CD4-positive, alpha-beta T cell treated with Interleukin-2 at 100 ng/mL for 4 hours (primary cell): ENCODE results near the gene MFF.
"Not testable (repeated sequence)": the region's sequence is repeated elsewhere in the genome, so short reads cannot be mapped to it uniquely, and the experiment has no call there.

Source experiments
- DNase-seq: peaks from one replicate; pipeline ENCODE4 v3.0.0-alpha.2; 2020; ENCODE audit warnings: low spot score

Gene MFF

DNA sequence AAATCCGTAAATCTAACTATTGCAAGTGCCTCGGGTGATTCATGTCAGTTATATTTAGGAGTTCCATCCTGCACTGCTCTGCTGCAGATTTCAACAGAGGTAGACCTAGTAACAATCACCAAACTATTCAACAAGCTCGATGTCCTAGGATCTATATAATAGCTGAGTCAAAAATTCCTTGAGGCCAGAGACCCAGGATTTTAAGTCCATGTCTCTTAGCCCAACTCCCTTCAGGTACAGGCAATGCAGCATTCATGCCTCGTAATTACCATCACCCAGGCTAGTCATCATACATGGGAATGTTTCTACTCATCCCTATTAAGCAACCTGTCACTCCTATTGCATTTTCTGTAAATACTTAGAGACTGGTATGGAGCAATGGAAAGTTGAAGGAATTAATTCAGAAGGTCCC lies 53.3 kb downstream of the MFF start:
- DNase-seq: no peak

DNA sequence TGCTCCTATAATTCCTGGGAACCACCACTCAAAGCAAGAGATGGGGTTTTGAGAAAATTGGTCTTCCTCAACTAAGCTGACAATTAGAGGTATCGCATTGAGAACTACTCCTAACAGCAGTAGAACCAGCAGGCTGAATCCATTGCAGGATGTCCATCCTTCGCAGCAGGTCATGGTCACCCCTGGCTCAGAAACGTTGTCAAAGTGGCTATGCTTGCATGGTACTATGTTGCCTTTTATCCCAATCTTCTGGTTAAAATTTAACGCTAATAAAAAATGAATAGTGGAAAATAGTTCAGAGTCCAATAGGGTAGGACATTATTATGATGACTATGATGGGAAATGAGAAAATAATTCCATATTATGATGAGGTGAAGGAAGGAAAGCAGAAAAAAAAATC lies 54.0 kb downstream of the MFF start, which contains the start of gene TM4SF20:
Gene TM4SF20, minus strand, starts transcription at position 212 of the 400 bp plus-strand sequence. Its CDS starts 38 bp downstream, at position 174.
- DNase-seq: no peak

DNA sequence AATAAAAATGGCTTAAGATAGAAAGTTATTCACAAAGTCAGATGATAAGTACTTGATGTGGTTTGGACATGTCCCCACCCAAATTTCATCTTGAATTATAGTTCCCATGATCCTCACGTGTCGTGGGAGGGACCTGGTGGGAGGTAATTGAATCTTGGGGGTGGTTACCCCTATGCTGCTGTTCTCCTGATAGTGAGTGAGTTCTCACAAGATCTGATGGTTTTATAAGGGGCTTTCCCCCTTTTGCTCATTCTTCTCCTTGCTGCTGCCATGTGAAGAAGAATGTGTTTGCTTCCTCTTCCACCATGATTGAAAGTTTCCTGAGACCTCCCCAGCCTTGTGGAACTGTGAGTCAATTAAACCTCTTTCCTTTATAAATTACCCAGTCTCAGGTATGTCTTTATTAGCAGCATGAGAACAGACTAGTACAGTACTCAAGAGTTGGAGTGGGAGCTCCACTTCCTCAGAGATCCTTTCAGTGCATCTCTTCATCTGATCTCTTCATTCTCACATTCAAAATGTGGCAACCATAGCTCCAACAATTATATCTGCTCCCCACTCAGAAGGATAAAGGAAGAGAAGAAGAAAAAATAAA lies 57.3 kb downstream of the MFF start:
- DNase-seq: not testable (repeated sequence)

DNA sequence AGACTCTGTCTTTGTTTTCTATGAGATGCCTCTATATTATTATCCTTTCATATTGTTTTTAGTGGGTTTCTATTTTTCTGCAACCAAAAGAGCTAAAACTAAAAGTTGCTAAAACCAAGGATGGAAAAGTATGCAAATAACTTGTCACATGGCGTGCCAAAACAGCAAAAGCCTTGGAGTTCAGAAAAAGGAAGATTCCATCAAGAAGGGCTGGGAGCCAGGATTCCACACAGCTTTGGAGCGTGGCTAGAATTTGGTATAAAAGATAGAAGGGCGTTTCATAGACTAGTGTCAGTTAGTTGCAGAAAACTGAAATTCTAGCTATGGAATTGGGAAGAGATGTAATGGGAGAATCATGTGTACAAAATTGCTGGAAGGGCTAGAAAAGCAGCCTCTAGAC lies 58.6 kb downstream of the MFF start:
- no peak for DNase-seq

DNA sequence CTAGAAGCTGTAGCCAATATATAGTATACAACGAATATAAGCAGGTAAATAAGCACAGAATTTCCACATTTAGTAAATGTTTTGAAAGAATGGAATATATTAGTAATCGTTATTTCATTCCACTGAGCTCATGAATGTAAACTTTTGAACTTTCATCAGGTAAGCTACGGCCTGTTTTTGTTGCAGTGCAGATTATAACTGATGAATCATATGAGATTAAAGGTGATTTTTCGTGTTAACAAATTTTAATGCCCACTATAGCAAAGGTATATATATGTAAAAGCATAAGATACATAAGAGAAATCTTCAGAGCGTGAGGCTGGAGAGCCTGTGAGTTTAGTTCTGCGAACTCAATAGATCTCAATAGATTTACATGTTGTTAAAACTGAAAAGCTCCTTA lies 61.6 kb downstream of the MFF start:
- DNase-seq: no peak

DNA sequence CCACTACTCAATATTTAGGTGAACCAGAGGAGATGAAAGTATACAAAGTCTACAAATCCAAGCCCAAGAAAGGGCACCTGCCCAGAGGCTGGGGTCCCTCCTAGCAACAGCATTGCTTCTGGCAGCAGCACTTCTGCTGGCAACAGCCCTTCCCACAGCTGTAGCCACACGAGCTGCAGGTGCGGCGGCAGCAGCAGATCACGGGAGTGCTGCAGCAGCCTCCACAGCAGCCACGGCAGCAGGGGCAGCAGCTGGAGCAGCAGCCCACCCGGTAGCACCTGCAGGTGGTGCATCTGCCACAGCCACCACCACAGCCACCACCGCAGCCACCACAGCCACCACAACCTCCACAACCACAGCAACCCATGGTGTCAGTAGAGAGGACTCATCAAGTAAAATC lies 62.5 kb downstream of the MFF start, which contains the start of gene SCYGR1:
Gene SCYGR1, minus strand, starts transcription at position 367 of the 400 bp plus-strand sequence. Its CDS starts 0 bp downstream, at position 367.
- not testable (repeated sequence) for DNase-seq

DNA sequence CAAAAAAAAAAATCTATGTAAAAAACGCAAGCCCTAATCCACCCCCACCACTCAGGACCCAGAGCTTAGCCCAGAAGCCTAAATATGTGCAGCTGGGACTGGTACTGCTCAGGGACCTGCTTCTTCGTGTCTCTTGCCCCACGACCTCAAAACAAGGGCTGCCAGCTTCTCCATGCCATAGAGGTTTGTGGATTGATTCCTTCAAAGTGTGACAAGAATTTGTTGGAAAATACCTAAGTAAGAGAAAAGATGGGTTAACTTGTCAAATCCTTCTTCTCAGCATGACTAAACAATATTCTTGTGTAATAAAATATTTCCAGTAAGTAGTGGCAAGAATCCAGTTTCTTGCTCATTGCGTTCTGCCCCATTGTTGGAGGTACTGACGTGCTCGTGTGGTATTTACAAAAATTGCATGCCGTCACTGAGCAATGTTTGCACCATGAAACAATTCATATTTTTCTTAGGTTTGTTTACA lies 63.5 kb downstream of the MFF start:
- no peak for DNase-seq

DNA sequence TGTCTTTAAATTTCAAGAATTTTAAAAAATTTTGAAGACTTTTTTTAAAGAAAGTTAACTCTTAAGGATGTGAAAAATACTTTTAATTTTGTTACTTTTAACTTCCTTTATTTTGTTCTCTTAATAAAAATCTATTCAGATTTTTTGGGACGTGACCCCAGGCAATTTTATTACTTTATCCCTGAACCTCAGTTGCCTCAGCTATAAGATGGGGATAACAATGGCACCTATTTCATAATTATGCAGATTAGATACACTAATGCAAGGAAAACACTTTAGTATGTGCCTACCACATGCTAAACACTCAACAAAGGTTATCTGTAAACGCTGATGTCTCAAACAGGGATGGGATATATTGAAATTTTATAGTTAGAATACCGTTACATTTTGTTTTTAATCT lies 64.2 kb downstream of the MFF start:
- DNase-seq: no peak

DNA sequence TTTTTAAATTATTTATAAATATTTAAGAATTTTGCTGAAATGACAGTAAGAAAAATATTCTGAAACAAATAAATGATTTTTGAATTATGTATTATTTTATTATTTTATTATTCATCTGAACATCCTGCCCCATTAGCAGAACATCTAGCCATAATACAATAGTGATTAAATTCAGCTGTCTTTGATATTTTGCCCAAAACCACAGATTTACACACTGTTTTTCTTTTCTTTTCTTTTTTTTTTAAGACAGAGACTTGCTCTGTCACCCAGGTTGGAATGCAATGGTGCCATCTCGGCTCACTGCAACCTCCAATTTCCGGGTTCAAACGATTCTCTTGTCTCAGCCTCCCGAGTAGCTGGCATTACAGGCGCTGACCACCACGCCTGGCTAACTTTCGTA lies 64.6 kb downstream of the MFF start:
- DNase-seq: no peak

DNA sequence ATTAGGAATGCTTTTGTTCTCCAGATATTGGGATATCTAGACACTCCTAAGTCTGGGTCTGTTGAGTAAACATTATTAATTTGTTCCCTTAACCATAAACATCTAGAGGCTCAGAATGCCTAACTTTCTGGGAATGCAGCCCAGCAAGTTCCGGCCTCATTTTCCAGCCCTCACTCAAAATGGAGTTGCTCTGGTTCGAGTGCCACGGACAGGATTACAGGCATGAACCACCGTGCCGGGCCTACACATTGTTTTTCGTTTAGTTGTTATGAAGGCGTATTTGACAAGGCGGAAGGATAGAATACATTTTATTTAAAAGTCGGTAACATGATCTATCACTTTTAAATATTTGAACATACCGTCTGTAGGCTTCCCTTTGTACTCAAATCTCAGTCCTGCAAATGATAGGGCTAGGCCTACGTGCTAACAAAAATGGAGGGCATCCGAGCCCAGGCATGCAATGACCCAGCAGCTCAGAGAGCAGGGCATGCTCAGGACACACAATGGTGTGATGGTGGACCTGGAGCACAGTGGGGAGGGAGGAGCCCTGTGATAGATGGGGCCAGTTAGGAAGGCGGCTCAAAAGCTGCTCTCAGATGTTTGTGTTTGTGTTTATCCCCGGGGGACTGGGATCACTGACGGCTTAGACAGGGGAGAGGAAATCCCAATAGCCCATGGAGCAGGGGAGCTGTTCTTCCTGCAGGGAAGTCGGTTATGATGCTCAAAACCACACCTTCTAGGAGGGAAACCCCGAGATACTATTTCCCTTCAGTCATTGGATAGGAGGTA lies 65.6 kb downstream of the MFF start:
- no peak for DNase-seq

DNA sequence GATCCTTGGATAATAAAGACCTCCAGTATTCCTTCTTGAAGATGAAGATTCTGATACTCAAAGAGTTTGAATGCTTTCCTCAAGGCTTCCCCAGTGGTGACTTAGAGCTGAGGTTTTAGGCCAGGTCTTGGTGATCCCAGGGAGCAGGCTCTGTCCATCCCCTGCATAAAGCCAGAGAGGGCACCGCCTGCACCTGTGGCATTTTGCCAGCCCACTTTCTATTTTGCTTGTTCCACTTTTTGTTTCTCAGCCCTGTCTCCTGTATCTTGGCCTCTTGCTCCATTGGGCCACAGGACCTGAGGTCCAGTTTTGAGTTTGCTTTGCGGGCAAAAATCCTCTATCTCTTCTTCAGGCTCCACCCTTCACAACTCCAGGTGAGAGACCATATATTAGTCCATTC lies 69.3 kb downstream of the MFF start:
- DNase-seq: no peak

DNA sequence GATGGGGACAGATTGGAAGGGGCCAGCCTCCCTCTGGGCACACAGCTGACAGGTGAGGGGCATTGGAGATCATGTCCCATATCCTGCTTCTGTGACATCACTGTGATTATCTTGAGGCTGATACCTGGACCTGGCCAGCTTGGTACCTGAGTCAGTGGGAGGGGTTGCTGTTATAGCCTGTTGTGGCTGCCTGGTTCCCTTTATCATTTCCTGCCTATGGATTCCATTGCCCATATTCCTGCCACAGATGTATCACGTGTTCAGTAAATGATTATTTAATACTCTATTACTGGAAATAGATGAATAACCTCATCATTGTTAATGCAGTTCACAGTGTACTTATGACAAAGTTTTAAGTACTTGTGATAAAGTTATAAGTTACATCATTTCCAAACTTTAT lies 70.5 kb downstream of the MFF start:
- DNase-seq: no peak

DNA sequence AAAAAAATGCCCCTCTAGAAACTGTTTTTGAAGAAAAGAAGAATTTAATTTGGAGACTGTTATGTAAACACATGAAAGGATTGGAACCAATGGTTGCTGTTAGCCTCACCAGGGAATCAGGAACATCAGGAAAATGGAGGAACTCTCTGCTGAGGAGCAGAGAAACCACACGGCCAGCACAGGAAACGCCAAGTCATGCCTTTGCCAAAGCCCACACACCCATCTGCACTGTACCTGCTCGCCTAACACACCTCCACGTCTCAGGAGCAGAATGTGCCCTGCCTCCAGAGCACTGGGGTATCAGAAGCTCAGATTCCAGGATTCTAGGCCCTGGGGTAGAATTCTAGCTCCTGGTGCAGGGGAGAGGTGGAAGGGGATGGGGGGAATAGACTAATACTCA lies 72.5 kb downstream of the MFF start:
- DNase-seq: no peak

DNA sequence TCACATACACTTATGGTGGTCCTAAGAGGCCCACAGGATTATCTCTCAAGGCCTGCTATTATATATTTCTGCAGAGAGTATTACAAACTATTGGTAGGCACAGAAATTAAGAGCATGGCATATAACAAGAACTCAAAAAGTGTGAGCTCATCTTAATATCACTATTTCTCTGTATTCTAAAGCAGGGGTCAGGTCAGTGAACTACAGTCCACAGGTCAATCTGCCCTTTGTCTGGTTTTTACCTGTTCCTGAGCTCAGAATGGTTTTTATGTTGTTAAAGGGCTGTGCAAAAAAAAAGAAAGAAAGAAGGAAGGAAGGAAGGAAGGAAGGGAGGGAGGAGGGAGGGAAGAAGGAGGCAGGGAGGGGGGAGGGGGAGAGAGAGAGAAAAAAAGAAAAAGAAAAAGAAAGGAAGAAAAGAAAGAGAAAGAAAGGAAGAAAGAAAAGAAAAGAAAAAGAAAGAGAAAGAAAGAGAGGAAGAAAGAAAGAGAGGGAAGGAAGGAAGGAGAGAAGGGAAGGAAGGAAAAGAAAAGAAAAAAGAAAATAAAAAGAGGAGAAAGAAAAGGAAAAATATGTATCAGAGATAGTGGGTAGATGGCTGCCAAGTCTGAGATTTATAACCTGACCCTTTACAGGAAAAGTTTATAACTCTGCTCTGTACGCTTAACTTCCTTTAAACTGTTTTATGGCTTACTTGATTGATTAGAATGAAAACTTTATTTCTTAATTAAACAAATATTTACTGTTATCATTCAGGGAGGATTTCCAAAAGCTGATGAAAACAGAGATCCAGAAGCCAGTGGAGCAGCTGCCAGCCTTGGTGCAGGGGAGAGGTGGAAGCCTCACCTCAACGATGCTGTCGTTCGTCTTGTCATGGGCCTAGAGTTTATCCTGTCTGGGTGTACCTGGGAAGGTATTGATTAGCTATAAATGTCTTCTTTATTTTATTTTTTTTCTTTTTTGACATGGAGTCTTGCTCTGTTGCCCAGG lies 73.9 kb downstream of the MFF start:
- no peak for DNase-seq

DNA sequence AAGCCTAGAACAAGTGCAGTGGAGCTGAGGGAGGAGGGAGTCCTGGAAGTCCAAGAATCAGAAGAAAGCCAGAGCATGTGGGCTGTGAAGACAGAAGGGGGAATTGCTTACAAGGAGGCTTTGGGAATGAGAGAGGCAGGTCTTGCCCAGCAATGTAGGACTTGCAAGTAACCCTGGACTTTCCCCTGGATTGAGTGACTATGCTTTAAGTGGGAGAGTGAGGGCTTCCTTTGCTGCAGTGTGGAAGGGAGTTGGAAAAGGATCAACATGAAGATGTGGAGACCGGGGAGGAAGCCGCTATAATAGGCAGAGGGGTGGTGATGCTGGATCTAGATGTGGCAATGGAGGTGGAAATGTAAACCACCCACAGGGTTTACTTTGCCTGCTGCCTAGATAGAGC lies 76.5 kb downstream of the MFF start:
- DNase-seq: no peak

DNA sequence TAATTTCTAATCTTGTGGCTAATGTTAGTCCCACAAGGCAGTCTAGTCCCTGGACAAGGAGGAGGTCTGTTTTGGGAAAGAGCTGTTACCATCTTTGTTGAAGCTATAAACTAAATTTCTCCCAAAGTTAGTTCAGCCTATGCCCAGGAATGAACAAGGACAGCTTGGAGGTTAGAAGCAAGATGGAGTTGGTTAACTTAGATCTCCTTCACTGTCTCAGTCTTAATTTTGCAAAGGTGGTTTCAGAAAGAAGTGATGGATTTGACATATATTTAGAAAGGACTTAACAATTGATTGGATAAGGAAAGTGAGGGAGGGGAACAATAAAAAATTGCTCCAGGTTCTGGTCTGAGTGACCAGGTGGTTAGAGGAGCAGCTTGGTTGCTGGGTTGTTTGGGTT lies 77.3 kb downstream of the MFF start:
- no peak for DNase-seq

DNA sequence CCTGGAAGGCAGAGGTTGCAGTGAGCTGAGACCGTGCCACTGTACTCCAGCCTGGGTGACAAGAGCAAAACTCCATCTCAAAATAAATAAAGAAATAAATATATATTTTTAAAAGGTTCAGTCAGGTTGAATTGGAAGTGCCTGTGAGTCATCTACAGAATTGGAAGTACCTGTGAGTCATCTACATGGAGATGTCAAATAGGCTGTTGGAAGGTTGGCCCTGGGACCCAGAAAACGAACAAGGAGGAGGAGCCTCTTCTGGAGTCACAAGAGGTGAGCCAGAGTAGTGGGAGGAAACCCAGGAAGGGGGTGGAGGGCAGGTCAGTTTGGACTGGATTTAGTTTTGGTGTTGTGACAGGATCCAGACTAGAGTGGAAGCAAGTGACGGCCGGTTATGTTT lies 77.9 kb downstream of the MFF start:
- no peak for DNase-seq

DNA sequence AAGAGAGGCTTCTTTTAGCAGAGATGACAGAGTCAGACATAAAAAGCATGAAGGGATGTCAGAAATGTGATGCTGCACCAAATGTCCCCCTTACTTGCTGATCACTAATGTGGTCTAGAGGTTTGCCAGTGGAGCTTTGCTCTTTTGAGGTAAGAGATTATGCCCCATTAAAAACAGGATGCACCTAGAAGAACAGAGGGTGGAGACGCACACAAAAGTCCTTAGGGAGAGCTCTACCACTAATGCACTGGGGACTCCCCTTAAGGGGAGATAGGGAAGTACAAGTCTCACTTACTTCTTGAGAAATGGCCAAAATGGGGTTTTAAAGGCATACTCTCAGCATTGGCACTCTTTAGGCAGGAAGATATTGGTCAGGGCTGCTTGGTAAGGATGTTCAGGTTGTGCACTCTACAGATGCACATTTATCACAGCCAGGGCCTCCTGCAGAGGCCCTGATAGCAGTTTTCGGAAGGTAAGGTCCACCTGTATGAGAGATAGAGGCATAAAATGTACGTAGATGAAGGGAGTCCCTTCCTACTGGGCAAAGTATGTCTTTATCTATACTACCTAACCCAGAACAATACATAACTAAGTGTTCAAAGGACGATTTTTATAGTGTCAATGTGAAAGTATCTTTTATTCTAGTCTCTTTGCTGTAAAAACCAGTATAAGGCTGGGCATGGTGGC lies 79.7 kb downstream of the MFF start:
- no peak for DNase-seq

DNA sequence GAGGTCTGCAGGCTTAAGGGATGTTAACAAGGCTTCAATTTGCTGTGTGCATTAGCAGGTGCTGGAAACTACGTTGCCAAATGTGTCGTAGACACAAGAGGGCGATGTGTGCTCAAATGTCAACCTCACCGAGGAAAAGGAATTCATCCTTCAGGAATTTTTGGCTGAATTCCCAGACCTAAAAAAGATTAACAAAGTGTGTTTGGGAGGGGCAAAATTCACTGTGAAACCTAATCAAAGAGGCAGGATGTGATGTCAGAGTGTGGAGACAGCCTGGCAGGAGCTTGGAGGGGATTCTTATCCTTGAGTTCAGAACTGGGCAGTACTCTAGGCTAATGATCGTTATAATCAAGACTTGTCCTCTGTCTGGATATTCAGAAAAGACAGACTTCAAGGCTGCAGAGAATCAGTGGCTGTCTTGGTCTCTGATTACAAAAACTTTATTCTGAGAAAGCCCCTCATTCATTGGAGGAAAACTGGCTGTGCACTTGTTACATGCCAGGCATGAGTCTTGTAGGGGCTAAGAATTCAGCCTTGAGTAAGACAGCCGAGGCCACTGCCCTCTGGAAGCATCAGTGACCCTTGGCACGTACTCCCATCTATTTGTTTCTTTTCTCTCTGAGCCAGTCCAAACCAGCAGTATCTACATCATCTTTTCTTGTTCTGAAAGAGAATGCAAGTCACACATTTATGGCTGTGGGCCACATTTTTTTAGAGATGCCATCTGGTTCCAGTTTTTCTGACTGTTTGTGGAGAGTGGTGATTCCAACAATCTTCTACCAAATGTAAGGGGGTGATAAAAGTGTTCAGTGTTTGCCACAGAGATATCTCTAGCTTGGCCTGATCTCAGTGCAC lies 81.4 kb downstream of the MFF start:
- no peak for DNase-seq
